DND-41 (cell line): ENCODE measurements around the gene AADACL3.

Experiments used
- ATAC-seq: fragments of 200-7000 bp; cut with Tn5 transposase; 3 replicates; pipeline ENCODE4 v1.9.1; 2021; ENCODE audit warnings: low read depth; ENCODE audit not compliant: insufficient read depth
- DNase-seq: peaks from one replicate; pipeline ENCODE4 v3.0.0-alpha.2; 2020
- H2AFZ ChIP-seq: 2 replicates; pipeline ENCODE4 v1.6.0; 2012; ENCODE audit warnings: low read depth, low read length
- H3K27ac ChIP-seq: 2 replicates; pipeline ENCODE4 v1.5.1; 2012; ENCODE audit warnings: low read length, inconsistent platforms
- H3K27me3 ChIP-seq: fragments of 200-600 bp; sonication (generic); 2 replicates; pipeline ENCODE4 v1.6.0; 2012; ENCODE audit warnings: low read length, mild to moderate bottlenecking, inconsistent platforms; ENCODE audit not compliant: insufficient read depth, poor library complexity
- H3K36me3 ChIP-seq: 2 replicates; pipeline ENCODE4 v1.5.1; 2012; ENCODE audit warnings: low read length, inconsistent platforms; ENCODE audit not compliant: insufficient read depth
- H3K4me1 ChIP-seq: 2 replicates; pipeline ENCODE4 v1.5.1; 2012; ENCODE audit warnings: mild to moderate bottlenecking, low read length; ENCODE audit not compliant: insufficient read depth
- H3K4me2 ChIP-seq: 2 replicates; pipeline ENCODE4 v1.6.0; 2012; ENCODE audit warnings: mild to moderate bottlenecking, moderate library complexity, low read length, inconsistent platforms; ENCODE audit not compliant: insufficient read depth
- H3K4me3 ChIP-seq, 2 experiments: fragments of 200-600 bp in 1 of 2; shearing (Covaris generic) in 1 of 2; 2 replicates each; pipeline ENCODE4 v1.5.1; 2012 to 2016; ENCODE audit warnings: inconsistent platforms in 2 of 2, low read length in 2 of 2, mild to moderate bottlenecking in 2 of 2, low read depth in 1 of 2, moderate library complexity in 1 of 2
- H3K79me2 ChIP-seq: 2 replicates; pipeline ENCODE4 v1.6.0; 2012; ENCODE audit warnings: low read length, inconsistent platforms; ENCODE audit not compliant: insufficient read depth
- H3K9ac ChIP-seq: 2 replicates; pipeline ENCODE4 v1.6.0; 2012; ENCODE audit warnings: low read depth, mild to moderate bottlenecking, inconsistent platforms, low read length, moderate library complexity
- H3K9me3 ChIP-seq: 2 replicates; pipeline ENCODE4 v1.5.1; 2012; ENCODE audit warnings: low read length, moderate library complexity, mild to moderate bottlenecking, inconsistent platforms; ENCODE audit not compliant: insufficient read depth, severe bottlenecking
- H4K20me1 ChIP-seq: 2 replicates; pipeline ENCODE4 v1.6.0; 2012; ENCODE audit warnings: low read length; ENCODE audit not compliant: insufficient read depth
- EZH2 ChIP-seq: IDR thresholded peaks from 3 replicates; pipeline ENCODE4 v1.6.1; 2012; ENCODE audit warnings: borderline replicate concordance, low read depth, mild to moderate bottlenecking, moderate library complexity, low read length, inconsistent platforms; ENCODE audit not compliant: severe bottlenecking
- TF ChIP-seq, protein P1 (sequence below): IDR thresholded peaks from 2 replicates; pipeline ENCODE4 v1.5.1; 2012; ENCODE audit warnings: borderline replicate concordance, low read length, moderate library complexity, mild to moderate bottlenecking; ENCODE audit not compliant: poor library complexity, severe bottlenecking; ENCODE audit errors: extremely low read depth

The AADACL3 gene

GRCh38 chr1:12760256-12760795, 44.4 kb downstream of the AADACL3 start:
- Histone ChIP-seq H3K4me3 (no peak overlapping the region), H3K27ac (no peak overlapping the region), H3K4me1 (no peaks in the 10 kb centered on the region), H3K36me3 (no peaks in the 10 kb centered on the region), H4K20me1 (no peaks in the 10 kb centered on the region), H2AFZ (no peak overlapping the region), H3K27me3 (peaks cover 7% of the 10 kb centered on the region), H3K79me2 (no peaks in the 10 kb centered on the region), H3K9ac (no peak overlapping the region), H3K4me2 (no peak overlapping the region), H3K9me3 (no peaks in the 10 kb centered on the region)
- TF ChIP-seq, protein P1, sequence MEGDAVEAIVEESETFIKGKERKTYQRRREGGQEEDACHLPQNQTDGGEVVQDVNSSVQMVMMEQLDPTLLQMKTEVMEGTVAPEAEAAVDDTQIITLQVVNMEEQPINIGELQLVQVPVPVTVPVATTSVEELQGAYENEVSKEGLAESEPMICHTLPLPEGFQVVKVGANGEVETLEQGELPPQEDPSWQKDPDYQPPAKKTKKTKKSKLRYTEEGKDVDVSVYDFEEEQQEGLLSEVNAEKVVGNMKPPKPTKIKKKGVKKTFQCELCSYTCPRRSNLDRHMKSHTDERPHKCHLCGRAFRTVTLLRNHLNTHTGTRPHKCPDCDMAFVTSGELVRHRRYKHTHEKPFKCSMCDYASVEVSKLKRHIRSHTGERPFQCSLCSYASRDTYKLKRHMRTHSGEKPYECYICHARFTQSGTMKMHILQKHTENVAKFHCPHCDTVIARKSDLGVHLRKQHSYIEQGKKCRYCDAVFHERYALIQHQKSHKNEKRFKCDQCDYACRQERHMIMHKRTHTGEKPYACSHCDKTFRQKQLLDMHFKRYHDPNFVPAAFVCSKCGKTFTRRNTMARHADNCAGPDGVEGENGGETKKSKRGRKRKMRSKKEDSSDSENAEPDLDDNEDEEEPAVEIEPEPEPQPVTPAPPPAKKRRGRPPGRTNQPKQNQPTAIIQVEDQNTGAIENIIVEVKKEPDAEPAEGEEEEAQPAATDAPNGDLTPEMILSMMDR = no peak
- TF ChIP-seq EZH2 = no peak
- no peak for DNase-seq
- no peak for ATAC-seq

GRCh38 chr1:12761781-12762180, 45.9 kb downstream of the AADACL3 start:
- Histone ChIP-seq H3K4me1 (no peaks in the 10 kb centered on the region), H3K79me2 (no peaks in the 10 kb centered on the region), H3K9me3 (no peaks in the 10 kb centered on the region), H3K4me3 (no peak overlapping the region), H3K27ac (no peak overlapping the region), H4K20me1 (no peaks in the 10 kb centered on the region), H2AFZ (no peak overlapping the region), H3K9ac (no peak overlapping the region), H3K36me3 (no peaks in the 10 kb centered on the region), H3K4me2 (no peak overlapping the region), H3K27me3 (no peaks in the 10 kb centered on the region)
- no peak for ATAC-seq
- TF ChIP-seq, protein P1 = no peak
- no peak for TF ChIP-seq EZH2
- DNase-seq = no peak

DNA sequence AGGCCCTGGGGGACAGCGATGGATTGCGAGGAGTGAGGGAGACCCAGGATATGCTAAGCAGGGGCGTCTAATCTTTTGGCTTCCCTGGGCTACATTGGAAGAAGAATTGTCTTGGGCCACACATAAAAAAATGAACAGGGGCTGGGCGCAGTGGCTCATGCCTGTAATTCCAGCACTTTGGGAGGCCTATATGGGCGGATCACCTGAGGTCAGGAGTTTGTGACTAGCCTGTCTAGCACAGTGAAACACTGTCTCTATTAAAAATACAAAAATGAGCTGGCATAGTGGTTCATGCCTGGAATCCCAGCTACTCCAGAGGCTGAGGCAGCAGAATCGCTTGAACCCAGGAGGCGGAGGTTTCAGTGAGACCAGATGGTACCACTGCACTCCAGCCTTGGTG, 46.9 kb downstream of the AADACL3 start:
- H3K36me3 ChIP-seq = no peaks in the 10 kb centered on the region
- no peaks in the 10 kb centered on the region for H3K4me1 ChIP-seq
- ATAC-seq (no peak), DNase-seq (no peak)
- H3K9ac ChIP-seq = no peak overlapping the region
- no peak for TF ChIP-seq EZH2
- TF ChIP-seq, protein P1 = no peak
- no peak overlapping the region for H3K4me3 ChIP-seq
- no peaks in the 10 kb centered on the region for H3K27me3 ChIP-seq
- H4K20me1 ChIP-seq = no peaks in the 10 kb centered on the region
- H3K27ac ChIP-seq = no peak overlapping the region
- no peak overlapping the region for H3K4me2 ChIP-seq
- no peaks in the 10 kb centered on the region for H3K79me2 ChIP-seq
- no peak overlapping the region for H2AFZ ChIP-seq
- no peaks in the 10 kb centered on the region for H3K9me3 ChIP-seq

DNA sequence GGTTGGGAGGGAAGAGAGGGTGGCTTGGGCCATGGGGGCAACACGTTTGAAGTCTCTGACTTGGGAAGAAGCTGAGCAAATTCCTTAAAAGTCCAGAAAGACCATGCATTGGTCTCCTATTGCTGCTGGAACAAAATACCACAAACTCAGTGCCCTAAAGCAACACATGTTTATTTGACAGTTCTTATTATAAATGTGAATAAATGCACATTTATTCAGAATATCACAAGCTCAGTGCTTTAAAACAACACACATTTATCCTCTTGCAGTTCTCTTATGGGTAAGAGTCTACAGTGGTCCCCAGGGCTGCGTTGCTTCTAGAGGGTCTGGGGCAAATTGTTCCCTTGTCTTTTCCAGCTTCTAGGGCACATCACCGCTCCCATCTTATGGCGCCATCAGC, 47.6 kb downstream of the AADACL3 start:
- no peak overlapping the region for H3K4me2 ChIP-seq
- H3K9ac ChIP-seq = no peak overlapping the region
- H2AFZ ChIP-seq = no peak overlapping the region
- no peaks in the 10 kb centered on the region for H4K20me1 ChIP-seq
- no peak overlapping the region for H3K4me3 ChIP-seq
- ATAC-seq (no peak), DNase-seq (no peak)
- H3K27me3 ChIP-seq = no peaks in the 10 kb centered on the region
- TF ChIP-seq, protein P1 = no peak
- TF ChIP-seq EZH2 = no peak
- H3K36me3 ChIP-seq = no peaks in the 10 kb centered on the region
- H3K9me3 ChIP-seq = no peaks in the 10 kb centered on the region
- no peaks in the 10 kb centered on the region for H3K79me2 ChIP-seq
- H3K27ac ChIP-seq = no peak overlapping the region
- no peaks in the 10 kb centered on the region for H3K4me1 ChIP-seq
